Left renal pelvis (tissue), 4 donors: Measurements from ENCODE around the gene GGA1. TPM values are rescaled to one million over a fixed set of nuclear protein-coding genes. Genes with fewer than 3 reads are reported as not detected.
"Not testable (repeated sequence)": the region's sequence is repeated elsewhere in the genome, so short reads cannot be mapped to it uniquely, and the experiment has no call there.

Experiments
- DNase-seq, 4 donors: peaks; one replicate each; pipeline ENCODE4 v3.0.0-alpha.2; 2013; ENCODE audit warnings: low read depth in 4 of 4, low spot score in 3 of 4
- polyA plus RNA-seq, 4 donors: library from polyadenylated mRNA; unstranded; fragments of 120-200 nt; gene quantifications; one replicate each; pipeline ENCODE4 v1.2.1, GENCODE V29; 2013; ENCODE audit not compliant: insufficient read length in 4 of 4

Gene GGA1
- polyA plus RNA-seq, 4 donors: 34.9 to 78.9 (median 47.2) TPM

GRCh38 chr22:37569921-37570660 is 38.5 kb upstream of the GGA1 start:
- no peak for DNase-seq

- no peak for DNase-seq
These were observed 38.0 kb upstream of the GGA1 start for GRCh38 chr22:37570661-37570976.

GRCh38 chr22:37571258-37571991 is 37.2 kb upstream of the GGA1 start:
- DNase-seq: no peak

- DNase-seq: no peak
These were observed 36.7 kb upstream of the GGA1 start for GRCh38 chr22:37571992-37572373.

GRCh38 chr22:37575490-37576003 is 33.1 kb upstream of the GGA1 start:
- no peak for DNase-seq

- no peak for DNase-seq
These were observed 30.6 kb upstream of the GGA1 start for GRCh38 chr22:37578002-37578401.

- no peak for DNase-seq
These were observed 27.1 kb upstream of the GGA1 start for GRCh38 chr22:37581504-37581903.

- no peak for DNase-seq
These were observed 26.1 kb upstream of the GGA1 start for GRCh38 chr22:37582526-37582925.

GRCh38 chr22:37588546-37589215 is 20.0 kb upstream of the GGA1 start:
- DNase-seq: no peak

- DNase-seq: no peak
These were observed 19.0 kb upstream of the GGA1 start for GRCh38 chr22:37589636-37590035.

GRCh38 chr22:37591081-37591480 is 17.6 kb upstream of the GGA1 start:
- not testable (repeated sequence) for DNase-seq

GRCh38 chr22:37591823-37592404 is 16.7 kb upstream of the GGA1 start:
- no peak for DNase-seq

GRCh38 chr22:37594237-37594636 is 14.4 kb upstream of the GGA1 start:
- DNase-seq: no peak

- no peak for DNase-seq
These were observed 9.5 kb upstream of the GGA1 start for GRCh38 chr22:37599153-37599552.

GRCh38 chr22:37601203-37601539 is 7.5 kb upstream of the GGA1 start:
- DNase-seq: no peak

- DNase-seq: peak in 1 of 4 donors; percentile 73
These were observed 6.8 kb upstream of the GGA1 start for GRCh38 chr22:37601540-37602442.

- not testable (repeated sequence) for DNase-seq
These were observed 5.9 kb upstream of the GGA1 start for GRCh38 chr22:37602546-37603277.

- no peak for DNase-seq
These were observed 4.6 kb upstream of the GGA1 start for GRCh38 chr22:37604074-37604473.

- DNase-seq: no peak
These were observed 3.8 kb upstream of the GGA1 start for GRCh38 chr22:37604875-37605274.
